ENCODE measurements around the gene MAP1LC3B.
"Not testable (repeated sequence)": the region's sequence is repeated elsewhere in the genome, so short reads cannot be mapped to it uniquely, and the experiment has no call there.

The MAP1LC3B gene

DNA sequence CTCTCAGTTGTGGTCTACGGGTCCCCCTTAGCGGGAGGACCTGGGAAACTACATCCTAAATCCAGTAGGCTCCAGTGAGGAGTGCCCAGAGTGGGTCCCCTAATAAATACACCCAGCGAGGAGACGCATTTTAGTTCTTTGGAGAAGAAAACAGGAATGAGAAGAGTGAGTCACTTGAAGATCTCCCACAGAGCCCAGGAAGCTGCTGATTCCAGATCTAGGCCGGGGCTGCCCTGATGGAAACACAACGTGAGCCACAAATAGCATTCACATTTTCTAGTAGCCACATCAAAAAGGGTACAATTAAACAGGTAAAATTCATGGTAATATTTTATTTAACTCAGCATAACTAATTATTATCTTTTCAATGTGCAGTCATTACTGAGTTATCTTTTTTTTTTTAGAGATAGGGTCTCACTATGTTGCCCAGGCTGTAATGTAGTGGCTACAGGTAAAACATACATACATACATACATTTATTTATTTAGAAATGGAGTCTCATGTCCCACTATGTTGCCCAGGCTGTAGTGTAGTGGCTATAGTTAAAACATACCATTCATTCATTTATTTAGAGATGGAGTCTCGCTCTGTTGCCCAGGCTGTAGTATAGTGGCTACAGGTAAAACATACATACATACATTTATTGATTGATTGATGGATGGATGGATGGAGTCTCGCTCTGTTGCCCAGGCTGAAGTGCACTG lies 30.1 kb upstream of the MAP1LC3B start:
- DNase-seq: no peak

DNA sequence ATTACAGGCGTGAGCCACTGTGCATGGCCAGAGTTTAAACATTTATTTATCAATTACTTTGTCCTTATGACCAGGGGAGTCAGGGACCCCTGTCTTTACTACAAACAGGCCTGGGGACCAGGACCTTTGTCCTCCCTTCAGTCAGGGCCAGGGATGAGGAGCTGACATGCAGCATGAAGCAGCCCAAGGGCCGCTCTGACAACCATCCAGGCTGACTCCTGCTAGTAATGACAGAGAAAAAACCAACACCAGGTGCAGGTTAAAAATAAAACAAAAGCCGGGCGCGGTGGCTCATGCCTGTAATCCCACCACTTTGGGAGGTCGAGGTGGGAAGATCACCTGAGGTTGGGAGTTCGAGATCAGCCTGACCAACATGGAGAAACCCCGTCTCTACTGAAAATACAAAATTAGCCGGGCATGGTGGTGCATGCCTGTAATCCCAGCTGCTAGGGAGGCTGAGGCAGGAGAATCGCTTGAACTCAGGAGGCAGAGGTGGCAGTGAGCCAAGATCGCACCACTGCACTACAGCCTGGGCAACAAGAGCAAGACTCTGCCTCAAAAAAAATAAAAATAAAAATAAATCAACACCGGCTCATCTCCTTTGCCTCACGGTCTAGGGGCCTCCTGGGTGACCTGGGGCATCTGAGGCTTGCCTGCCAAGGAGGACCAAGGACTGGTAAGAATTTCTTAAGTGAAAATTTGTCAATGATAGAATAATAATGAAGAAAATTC lies 29.1 kb upstream of the MAP1LC3B start:
- DNase-seq: not testable (repeated sequence)

- DNase-seq: no peak
Measured at GRCh38 chr16:87363771-87364455, 28.2 kb upstream of the MAP1LC3B start.

GRCh38 chr16:87365021-87365713 lies 27.0 kb upstream of the MAP1LC3B start:
- DNase-seq: no peak

DNA sequence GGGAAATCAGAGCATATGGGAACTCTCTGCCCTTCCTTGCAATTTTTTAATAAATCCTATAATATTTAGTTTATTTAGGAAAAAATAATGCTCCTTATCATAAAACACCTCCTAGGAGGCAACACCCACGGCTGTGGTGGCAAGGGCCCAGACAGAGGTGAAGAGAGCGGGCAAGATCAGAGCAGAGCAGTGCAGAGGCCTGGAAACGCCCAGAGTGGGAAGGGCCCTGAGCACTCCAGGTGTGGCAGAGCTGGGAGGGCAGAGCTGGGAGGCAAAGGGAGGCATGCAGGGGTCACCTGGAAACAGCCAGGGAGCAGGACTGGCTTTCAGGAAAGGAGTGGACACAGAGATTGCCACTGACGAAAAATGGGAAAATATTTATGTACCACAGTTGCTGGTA lies 25.8 kb upstream of the MAP1LC3B start:
- no peak for DNase-seq

DNA sequence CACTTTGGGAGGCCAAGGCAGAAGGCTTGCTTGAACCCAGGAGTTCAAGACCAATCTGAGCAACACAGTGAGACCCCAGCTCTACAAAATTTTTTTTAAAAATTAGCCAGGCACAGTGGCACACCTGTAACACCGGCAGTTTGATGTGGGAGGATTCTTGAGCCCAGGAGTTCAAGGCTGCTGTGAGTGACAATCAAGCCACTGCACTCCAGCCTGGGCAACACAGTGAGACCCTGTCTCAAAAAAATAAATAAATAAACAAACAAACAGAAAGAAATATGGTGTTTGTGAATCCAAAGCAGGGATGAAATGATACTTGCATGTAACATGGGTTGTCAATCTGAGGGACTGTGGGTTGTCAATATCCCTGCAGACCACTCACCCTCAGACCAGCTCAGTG lies 25.2 kb upstream of the MAP1LC3B start:
- DNase-seq: no peak

- no peak for DNase-seq
Measured at GRCh38 chr16:87367529-87367928, 24.6 kb upstream of the MAP1LC3B start.

- DNase-seq: no peak
Measured at GRCh38 chr16:87368029-87368770, 23.9 kb upstream of the MAP1LC3B start.

- no peak for DNase-seq
Measured at GRCh38 chr16:87369117-87369765, 22.9 kb upstream of the MAP1LC3B start.

GRCh38 chr16:87369796-87370719 lies 22.1 kb upstream of the MAP1LC3B start:
- no peak for DNase-seq

DNA sequence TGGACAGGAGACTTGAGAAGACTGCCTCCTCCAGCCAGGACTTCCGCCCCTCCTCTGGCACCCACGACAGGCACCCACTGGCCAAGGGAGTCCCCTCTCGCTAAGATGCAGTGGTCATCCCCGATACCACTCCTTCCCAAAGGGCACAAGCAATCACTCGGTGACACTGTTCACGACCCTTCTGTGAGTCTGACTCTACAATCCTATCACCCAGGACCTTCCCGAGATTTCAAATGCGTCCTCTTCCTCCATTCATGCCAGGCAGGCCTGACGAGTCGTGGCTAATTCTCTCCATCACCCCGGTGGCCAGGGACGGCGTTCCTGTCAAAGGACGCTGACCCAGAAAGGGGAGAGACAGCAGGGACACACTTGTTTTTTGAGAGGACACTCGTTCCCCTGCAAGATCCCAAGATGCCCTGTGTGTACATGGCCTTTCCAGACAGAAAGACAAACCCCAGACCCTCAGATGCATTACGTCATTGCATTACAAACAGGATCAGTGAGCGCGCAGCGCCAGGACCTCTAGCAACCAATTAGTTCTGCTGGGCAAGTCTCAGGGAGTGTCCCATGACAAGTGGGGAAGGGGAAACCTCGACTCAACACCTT lies 20.8 kb upstream of the MAP1LC3B start:
- DNase-seq: no peak

GRCh38 chr16:87372305-87372704 lies 19.8 kb upstream of the MAP1LC3B start:
- DNase-seq: no peak

- DNase-seq: no peak
Measured at GRCh38 chr16:87374313-87374712, 17.8 kb upstream of the MAP1LC3B start.

- DNase-seq: no peak
Measured at GRCh38 chr16:87375426-87376135, 16.6 kb upstream of the MAP1LC3B start.

GRCh38 chr16:87376660-87377059 lies 15.5 kb upstream of the MAP1LC3B start:
- no peak for DNase-seq

- not testable (repeated sequence) for DNase-seq
Measured at GRCh38 chr16:87379312-87379752, 12.8 kb upstream of the MAP1LC3B start.

- no peak for DNase-seq
Measured at GRCh38 chr16:87380403-87380802, 11.7 kb upstream of the MAP1LC3B start.

DNA sequence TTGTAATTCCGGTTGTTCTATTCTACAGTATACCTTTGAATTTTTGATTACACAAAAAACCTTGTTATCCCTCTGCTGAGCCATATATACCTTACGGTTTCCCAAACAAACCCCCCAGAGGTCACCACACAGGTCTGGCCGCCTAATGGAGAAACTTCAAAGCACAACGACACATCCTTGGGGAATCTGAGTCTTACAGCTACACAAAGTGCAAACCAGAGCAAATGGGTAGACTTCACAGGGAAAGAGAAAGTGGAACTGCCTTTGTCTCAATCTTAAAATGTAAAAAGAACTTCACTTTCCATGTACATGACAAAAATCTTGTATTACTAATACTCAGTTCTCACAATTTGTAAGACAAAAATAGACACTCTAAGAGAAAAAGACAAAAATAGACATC lies 11.3 kb upstream of the MAP1LC3B start:
- no peak for DNase-seq

DNA sequence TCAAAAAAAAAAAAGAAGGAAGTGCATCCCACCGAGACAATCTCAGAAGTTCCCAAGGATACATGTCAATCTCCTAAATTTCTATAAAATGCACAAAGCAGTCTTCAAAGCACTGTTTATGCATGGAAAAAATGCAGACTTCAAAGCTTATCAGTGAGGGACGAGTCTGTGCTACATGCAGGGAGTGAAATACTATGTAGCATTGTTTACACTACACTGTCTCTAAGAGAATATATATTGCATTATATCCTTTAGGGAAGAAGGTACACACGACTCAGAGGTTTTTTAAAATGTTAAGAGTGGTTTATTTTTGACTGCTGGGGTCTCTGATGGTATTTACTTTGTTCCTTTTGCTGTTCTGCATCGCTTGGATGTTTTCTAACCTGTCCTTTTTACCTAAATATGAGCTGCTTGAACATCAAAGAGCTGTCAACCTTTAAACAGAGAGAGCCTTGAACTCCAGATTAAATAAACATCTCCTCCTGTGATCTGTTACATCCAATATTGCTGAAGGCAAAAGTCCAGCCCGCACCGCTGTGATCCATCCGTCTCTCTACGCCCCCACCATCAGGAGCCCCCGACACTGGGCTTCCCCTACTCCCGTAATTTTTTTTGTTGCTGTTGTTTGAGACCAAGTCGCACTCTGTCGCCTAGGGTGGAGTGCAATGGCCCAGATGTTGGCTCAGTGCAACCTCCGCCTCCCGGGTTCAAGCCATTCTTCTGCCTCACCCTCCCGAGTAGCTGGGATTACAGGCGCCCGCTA lies 9.9 kb upstream of the MAP1LC3B start:
- no peak for DNase-seq

All from stimulated activated CD4-positive, alpha-beta T cell treated with anti-CD3 and anti-CD28 coated beads, Interleukin-4, amount 100 ng/mL, for 4 hours (primary cell).